HG02678 (cell line): ENCODE measurements around the gene JUP.

ENCODE experiments used
- ATAC-seq: cut with Tn5 transposase; IDR thresholded peaks from one replicate; pipeline ENCODE4 v1.9.1; 2021; ENCODE audit warnings: mild to moderate bottlenecking, moderate library complexity; ENCODE audit not compliant: unreplicated experiment

The JUP gene

DNA sequence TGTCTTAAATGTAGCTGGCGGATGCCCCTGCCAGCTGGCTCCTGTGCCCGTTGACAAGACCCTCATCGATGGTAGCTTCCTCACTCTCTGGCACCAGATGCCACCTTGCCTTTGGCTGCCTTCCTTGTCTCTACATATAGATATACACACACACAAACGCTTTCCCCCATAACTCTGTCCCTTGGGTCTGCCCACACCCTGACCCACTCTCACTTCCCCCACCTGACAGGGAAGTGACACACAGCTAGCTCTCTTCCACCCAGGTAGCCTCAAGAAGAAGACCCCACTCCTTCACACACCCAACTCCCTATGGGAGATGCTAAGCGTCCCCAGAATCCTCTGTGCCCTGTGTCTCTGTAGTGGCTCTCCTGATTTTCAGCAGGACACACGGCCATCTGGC is 25.6 kb downstream of the JUP start:
- no peak for ATAC-seq

- ATAC-seq, result no peak
Observed at GRCh38 chr17:41758601-41759000, 27.9 kb downstream of the JUP start.

GRCh38 chr17:41754066-41754465 is 32.4 kb downstream of the JUP start:
- no peak for ATAC-seq

GRCh38 chr17:41751288-41751687 is 35.2 kb downstream of the JUP start:
- ATAC-seq, result no peak

GRCh38 chr17:41750862-41751261 is 35.6 kb downstream of the JUP start:
- no peak for ATAC-seq

DNA sequence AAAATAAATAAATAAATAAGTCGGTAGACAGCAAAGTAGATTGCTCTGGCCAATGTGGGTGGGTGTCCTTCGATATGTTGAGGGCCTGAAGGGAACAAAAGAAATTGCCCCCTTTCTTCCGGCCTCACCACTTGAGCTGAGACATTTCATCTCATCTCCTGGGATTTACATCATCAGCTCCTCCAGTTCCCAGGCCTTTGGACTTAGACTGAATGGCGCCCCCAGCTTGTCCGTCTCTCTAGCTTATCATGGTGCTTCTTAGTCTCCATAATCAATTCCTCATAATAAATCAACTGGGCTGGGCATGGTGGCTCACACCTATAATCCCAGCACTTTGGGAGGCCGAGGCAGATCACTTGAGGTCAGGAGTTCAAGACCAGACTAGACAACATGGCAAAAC is 38.2 kb downstream of the JUP start:
- no peak for ATAC-seq

- ATAC-seq, result no peak
Observed at GRCh38 chr17:41741709-41742108, 44.8 kb downstream of the JUP start.

- ATAC-seq, result no peak
Observed at GRCh38 chr17:41740506-41740905, 46.0 kb downstream of the JUP start.

DNA sequence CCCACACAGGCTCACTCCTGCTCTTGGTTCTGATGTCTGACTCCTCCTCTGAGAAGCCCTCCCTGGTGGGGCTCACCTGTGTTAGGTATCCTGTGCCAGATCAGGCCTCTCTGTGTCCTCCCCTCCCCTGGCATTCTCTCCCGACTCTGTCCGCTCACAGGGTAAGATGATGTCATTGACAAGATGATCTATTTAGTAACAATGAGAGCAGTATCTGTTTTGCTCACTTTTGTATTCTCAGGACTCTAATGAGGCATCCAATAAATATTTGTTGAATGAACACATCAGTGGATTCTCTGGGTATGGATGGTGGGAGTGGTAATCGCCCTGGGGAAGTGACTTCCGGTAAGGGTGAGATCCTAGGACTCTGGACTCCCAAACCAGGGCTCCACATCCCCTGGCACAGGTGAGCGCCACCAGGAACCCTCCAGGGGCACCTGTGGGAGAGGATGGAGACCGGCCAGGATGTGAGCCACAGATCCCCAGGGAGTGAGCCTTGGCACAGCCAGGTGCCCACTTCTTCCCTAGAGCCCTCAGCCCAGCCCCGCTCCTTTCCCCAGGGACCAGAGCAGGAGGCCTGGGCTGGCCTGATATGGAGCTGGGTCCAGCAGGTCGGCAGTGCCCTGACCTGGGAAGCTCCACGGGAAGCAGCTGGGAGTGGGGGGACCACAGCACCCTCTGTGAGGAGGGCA is 46.7 kb downstream of the JUP start:
- no peak for ATAC-seq

- ATAC-seq, result no peak
Observed at GRCh38 chr17:41738801-41739112, 47.8 kb downstream of the JUP start.

DNA sequence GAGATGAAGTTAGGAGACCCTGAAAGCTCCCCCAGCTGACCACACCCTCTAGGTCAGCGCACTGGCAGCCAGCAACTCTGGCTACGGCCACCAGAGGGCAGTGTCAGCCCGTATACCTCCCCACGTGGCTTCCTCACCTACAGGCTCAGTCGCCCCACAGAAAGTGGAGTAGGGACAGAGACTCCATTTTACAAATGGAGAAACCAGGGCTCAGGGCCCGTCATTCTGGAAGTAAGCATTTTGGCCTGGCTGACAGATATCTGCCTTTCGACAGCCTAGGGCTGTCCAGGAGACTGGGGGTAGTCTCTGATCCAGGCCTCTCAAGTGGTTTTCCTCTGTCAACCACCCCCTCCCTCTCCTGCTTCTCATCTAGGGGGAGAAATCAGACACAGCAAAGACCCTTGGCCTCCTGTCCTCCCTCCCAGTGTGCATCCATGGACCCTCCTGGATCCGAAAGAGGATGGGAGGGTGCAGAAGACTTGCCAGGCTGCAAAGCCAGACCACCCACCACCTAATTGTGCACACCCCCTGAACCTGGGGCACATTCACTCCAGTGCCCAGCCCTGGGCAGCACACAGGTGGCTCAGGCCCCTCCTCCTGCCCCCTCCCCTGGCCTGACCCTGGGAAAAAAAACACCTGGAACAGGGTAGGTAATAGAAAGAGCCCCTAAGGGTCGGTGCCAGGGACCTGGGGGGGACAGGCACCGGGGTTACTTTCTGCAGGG is 48.3 kb downstream of the JUP start:
- ATAC-seq, result peak; percentile 58

DNA sequence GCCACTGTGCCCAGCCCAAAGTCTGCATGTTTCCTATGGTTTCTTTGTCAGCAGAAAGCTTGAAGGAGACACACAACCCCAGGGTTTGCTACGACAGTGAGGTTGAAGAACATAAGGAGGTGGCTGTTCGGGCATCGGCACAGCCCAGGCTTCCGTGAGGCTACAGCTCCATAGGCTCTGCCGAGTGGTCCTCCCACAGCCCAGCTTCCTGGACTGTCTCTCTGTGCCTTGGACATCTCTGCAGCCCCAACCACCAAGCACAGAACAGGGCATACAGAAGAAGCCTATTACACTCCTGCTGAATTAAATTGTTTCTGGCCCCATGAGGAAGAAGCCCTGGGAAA is 48.9 kb downstream of the JUP start:
- no peak for ATAC-seq

- no peak for ATAC-seq
Observed at GRCh38 chr17:41736983-41737679, 49.4 kb downstream of the JUP start.

GRCh38 chr17:41735744-41736143 is 50.8 kb downstream of the JUP start:
- ATAC-seq, result no peak

DNA sequence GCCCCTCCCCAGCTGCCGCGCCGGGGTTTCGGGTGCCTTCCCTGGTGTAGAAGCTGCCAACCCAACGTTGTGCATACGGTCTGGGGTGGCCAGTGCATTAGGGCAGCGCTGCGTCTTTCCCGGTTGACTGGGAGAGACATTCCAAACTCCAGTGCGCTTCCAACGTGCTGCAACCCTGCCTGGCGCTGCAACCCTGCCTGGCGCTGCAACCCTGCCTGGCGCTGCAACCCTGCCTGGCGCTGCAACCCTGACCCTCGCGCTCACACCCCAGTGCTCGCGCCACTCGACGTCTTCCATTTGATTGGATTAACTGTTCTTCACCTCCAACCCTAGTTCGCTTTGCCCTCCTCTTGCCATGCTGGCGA is 51.6 kb downstream of the JUP start:
- ATAC-seq, result no peak

GRCh38 chr17:41734139-41734948 is 52.2 kb downstream of the JUP start, which contains the start of gene HAP1:
TSS of gene HAP1 (minus strand) at chr17:41734643. CDS start at chr17:41734634, 9 bp downstream.
- no peak for ATAC-seq

- ATAC-seq, result no peak
Observed at GRCh38 chr17:41733348-41734138, 53.0 kb downstream of the JUP start.

- ATAC-seq, result no peak
Observed at GRCh38 chr17:41731836-41732235, 54.7 kb downstream of the JUP start.

DNA sequence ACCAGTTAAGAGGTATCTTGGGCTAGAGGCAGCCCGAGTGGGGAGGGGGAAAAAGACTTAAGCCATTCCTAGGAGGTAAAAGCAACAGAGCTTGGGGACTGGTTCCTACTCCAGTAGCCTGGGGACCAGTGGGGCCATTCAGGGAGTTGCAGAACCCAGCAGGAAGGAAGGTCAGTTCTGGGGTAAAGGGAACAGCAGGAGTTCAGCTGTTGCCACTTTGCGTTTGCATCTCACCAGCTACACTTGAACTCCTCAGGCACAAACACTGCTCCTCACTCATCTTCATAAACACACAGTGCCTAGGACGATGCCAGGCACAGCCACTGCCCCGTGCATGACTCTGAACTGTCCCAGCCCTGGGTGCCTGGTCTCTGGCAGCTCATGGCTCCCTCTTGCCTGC is 56.0 kb downstream of the JUP start:
- no peak for ATAC-seq

DNA sequence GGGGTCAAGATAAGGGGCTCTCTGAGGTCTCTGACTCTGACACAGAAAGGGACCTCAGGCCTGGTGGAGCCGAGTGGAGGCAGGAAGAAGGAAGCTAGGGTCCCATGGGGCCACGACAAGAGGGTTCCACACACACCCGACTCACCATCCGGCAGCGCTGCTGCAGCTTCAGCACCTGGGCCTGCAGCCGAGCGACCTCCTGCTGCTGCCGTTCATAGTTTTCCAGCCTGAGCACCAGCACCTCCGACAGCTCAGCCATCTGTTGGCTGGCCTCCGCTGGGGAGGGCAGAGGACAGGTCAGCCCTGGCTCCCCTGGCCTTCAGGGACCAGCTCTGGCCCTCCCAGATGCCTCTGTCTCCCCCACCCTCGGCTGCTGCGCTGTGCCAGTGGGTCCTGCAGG is 58.5 kb downstream of the JUP start:
- no peak for ATAC-seq

DNA sequence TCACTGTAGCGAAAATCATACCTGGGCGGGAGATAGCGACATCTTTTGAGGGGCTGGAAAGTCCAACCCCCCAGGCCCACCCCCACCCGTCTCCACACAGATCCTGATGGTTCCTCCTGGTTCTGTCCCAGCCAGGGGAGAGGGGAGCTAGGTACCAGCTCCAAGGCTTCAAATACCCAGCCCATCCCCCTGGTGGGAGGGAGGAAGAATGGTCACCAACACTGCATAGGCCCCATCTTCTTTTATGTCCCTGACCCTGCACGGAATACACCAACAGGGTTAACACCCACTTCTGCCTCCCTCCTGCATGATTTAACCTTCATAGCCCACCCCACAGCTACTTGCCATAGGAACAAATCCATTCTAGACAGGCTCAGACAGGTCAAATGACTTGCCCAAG is 61.4 kb downstream of the JUP start:
- ATAC-seq, result no peak
